Activated gamma-delta T cell treated with anti-CD3 and anti-CD28 coated beads, Interleukin-2, amount 50 U/mL, for 16 hours (primary cell): Measurements from ENCODE around the gene LHX5.

ENCODE experiments used
- DNase-seq: peaks from one replicate; pipeline ENCODE4 v3.0.0-alpha.2; 2020; ENCODE audit warnings: low read depth

Gene LHX5

GRCh38 chr12:113477842-113478215 lies 6.2 kb upstream of the LHX5 start:
- DNase-seq = no peak

- no peak for DNase-seq
Observed at GRCh38 chr12:113477171-113477841, 5.6 kb upstream of the LHX5 start.

GRCh38 chr12:113476176-113476986 lies 4.7 kb upstream of the LHX5 start:
- DNase-seq = no peak

GRCh38 chr12:113475451-113476175 lies 3.9 kb upstream of the LHX5 start:
- no peak for DNase-seq

GRCh38 chr12:113474635-113475436 lies 3.2 kb upstream of the LHX5 start:
- no peak for DNase-seq

- no peak for DNase-seq
Observed at GRCh38 chr12:113473942-113474341, 2.3 kb upstream of the LHX5 start.

- DNase-seq = no peak
Observed at GRCh38 chr12:113473400-113473799, 1.7 kb upstream of the LHX5 start.

- DNase-seq = no peak
Observed at GRCh38 chr12:113472191-113473121, 785 bp upstream of the LHX5 start.

GRCh38 chr12:113470871-113471618 lies 626 bp downstream of the LHX5 start:
- DNase-seq = no peak

- DNase-seq = no peak
Observed at GRCh38 chr12:113469949-113470743, 1.5 kb downstream of the LHX5 start.

- DNase-seq = no peak
Observed at GRCh38 chr12:113469224-113469948, 2.3 kb downstream of the LHX5 start.

- no peak for DNase-seq
Observed at GRCh38 chr12:113468365-113469223, 3.1 kb downstream of the LHX5 start.

- no peak for DNase-seq
Observed at GRCh38 chr12:113467502-113468364, 3.9 kb downstream of the LHX5 start.

GRCh38 chr12:113467142-113467501 lies 4.5 kb downstream of the LHX5 start:
- no peak for DNase-seq

GRCh38 chr12:113466454-113467141 lies 5.1 kb downstream of the LHX5 start:
- DNase-seq = no peak

- DNase-seq = no peak
Observed at GRCh38 chr12:113465808-113466453, 5.7 kb downstream of the LHX5 start.
